Tibial artery (tissue), 4 donors: Measurements from ENCODE around the gene PRTG.

ENCODE experiments used
- DNase-seq, 2 donors: peaks; one replicate each; pipeline ENCODE4 v3.0.0-alpha.2; 2019
- H3K27ac ChIP-seq, 2 donors: fragments of 200-600 bp; sonication (generic) in 1 of 2; 1 replicate in 1 of 2; 2 replicates in 1 of 2; pipeline ENCODE4 v1.5.1; 2018 to 2019; ENCODE audit warnings: mild to moderate bottlenecking in 1 of 2
- H3K27me3 ChIP-seq, 2 donors: fragments of 200-600 bp; sonication (generic) in 1 of 2; one replicate each; pipeline versions ENCODE4 v1.5.1 to v1.6.0; 2016 to 2019
- H3K36me3 ChIP-seq, 3 donors: fragments of 200-600 bp; sonication (generic) in 2 of 3; one replicate each; pipeline ENCODE4 v1.5.1; 2016 to 2019; ENCODE audit warnings: mild to moderate bottlenecking in 2 of 3
- H3K4me1 ChIP-seq, 4 donors: fragments of 200-600 bp; sonication (generic) in 2 of 4; 1 replicate in 3 of 4; 2 replicates in 1 of 4; pipeline ENCODE4 v1.5.1; 2016 to 2019
- H3K4me3 ChIP-seq, 2 donors: fragments of 200-600 bp; sonication (generic) in 1 of 2; 1 replicate in 1 of 2; 2 replicates in 1 of 2; pipeline ENCODE4 v1.5.1; 2018 to 2019; ENCODE audit warnings: mild to moderate bottlenecking in 2 of 2
- H3K9me3 ChIP-seq, 3 donors: fragments of 200-600 bp; sonication (generic) in 1 of 3; one replicate each; pipeline ENCODE4 v1.5.1; 2016 to 2019
- CTCF ChIP-seq, 2 experiments: fragments of 200-600 bp in 1 of 2; fragments of 450-650 bp in 1 of 2; IDR thresholded peaks; one replicate each; pipeline ENCODE4 v1.5.1; 2017 to 2019; ENCODE audit warnings: antibody characterized with exemption in 2 of 2, mild to moderate bottlenecking in 1 of 2, moderate library complexity in 1 of 2
- intact Hi-C: fragments of 100-400 bp; cut with DNase I; formaldehyde crosslinking; loops from one replicate; pipeline ENCODE4 v1.15.0; 2023; ENCODE audit warnings: low total_unique reads

Gene PRTG

DNA sequence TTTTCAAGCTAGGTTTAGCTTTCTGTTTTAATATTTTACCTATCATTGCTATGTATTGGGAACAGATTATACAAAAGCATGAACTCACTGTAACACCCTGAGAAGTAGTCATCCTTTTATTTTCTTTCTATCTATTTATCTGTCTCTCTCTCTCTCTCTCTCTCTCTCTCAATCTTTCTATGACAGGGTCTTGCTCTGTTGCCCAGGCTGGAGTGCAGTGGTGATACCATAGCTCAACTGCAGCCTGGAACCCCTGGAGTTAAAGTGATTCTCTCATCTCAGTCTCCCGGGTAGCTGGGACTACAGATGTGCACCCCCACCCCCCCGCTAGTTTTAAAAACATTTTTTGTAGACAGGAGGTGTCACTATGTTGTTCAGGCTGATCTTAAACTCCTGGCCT is 28.9 kb downstream of the PRTG start:
- intact Hi-C loops: no loop called here
- Histone ChIP-seq H3K36me3 (no peaks in the 10 kb centered on the region), H3K4me3 (no peak overlapping the region), H3K9me3 (no peaks in the 10 kb centered on the region), H3K27me3 (no peaks in the 10 kb centered on the region), H3K4me1 (no peaks in the 10 kb centered on the region), H3K27ac (no peak overlapping the region)
- no peak for TF ChIP-seq CTCF (IDR thresholded peaks at IDR 0.05)
- DNase-seq: no peak

GRCh38 chr15:55712363-55712762 is 30.6 kb downstream of the PRTG start:
- no peak for DNase-seq
- no peaks in the 10 kb centered on the region for H3K27me3 ChIP-seq
- no peak for TF ChIP-seq CTCF (IDR thresholded peaks at IDR 0.05)
- no peaks in the 10 kb centered on the region for H3K36me3 ChIP-seq
- no peak overlapping the region for H3K27ac ChIP-seq
- intact Hi-C loops: no loop called here
- H3K4me3 ChIP-seq: no peak overlapping the region
- H3K9me3 ChIP-seq: no peaks in the 10 kb centered on the region
- H3K4me1 ChIP-seq: no peaks in the 10 kb centered on the region

- Histone ChIP-seq H3K4me1 (no peaks in the 10 kb centered on the region), H3K4me3 (no peak overlapping the region), H3K9me3 (no peaks in the 10 kb centered on the region), H3K27me3 (no peaks in the 10 kb centered on the region), H3K36me3 (no peaks in the 10 kb centered on the region), H3K27ac (no peak overlapping the region)
- TF ChIP-seq CTCF (IDR thresholded peaks at IDR 0.05): no peak
- DNase-seq: no peak
- intact Hi-C loops: no loop called here
Observed at GRCh38 chr15:55710286-55710685, 32.7 kb downstream of the PRTG start.

- DNase-seq: no peak
- Histone ChIP-seq H3K36me3 (no peaks in the 10 kb centered on the region), H3K9me3 (no peaks in the 10 kb centered on the region), H3K4me3 (no peak overlapping the region), H3K27me3 (no peaks in the 10 kb centered on the region), H3K27ac (no peak overlapping the region), H3K4me1 (no peaks in the 10 kb centered on the region)
- TF ChIP-seq CTCF (IDR thresholded peaks at IDR 0.05): no peak
- intact Hi-C loops: no loop called here
Observed at GRCh38 chr15:55709458-55709857, 33.5 kb downstream of the PRTG start.

GRCh38 chr15:55708720-55709119 is 34.2 kb downstream of the PRTG start:
- no peaks in the 10 kb centered on the region for H3K27me3 ChIP-seq
- intact Hi-C loops: no loop called here
- H3K9me3 ChIP-seq: no peaks in the 10 kb centered on the region
- TF ChIP-seq CTCF (IDR thresholded peaks at IDR 0.05): no peak
- H3K36me3 ChIP-seq: no peaks in the 10 kb centered on the region
- no peak overlapping the region for H3K27ac ChIP-seq
- no peak overlapping the region for H3K4me3 ChIP-seq
- no peaks in the 10 kb centered on the region for H3K4me1 ChIP-seq
- no peak for DNase-seq

DNA sequence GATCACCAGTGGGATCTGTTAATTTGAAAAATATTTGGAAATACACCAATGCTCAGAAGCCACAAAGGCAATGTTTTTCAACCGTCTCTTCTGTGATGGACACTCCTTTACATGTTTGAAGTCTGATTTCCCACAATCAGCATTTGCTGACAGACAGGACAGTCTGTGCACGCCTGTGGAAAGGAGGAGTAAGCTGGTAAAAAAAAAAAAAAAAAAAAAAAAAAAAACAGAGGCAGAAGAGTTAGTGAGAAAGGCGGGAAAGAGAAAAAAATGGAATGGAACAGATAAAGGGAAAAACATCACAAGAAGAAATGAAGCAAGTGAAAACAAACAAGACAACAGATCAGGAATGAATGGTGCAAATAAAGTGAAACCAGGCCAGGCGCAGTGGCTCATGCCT is 35.0 kb downstream of the PRTG start:
- TF ChIP-seq CTCF (IDR thresholded peaks at IDR 0.05): no peak
- Histone ChIP-seq H3K9me3 (no peaks in the 10 kb centered on the region), H3K4me3 (no peak overlapping the region), H3K27ac (no peak overlapping the region), H3K36me3 (no peaks in the 10 kb centered on the region), H3K27me3 (no peaks in the 10 kb centered on the region), H3K4me1 (no peaks in the 10 kb centered on the region)
- no peak for DNase-seq
- intact Hi-C loops: no loop called here
